ENCODE data around the gene TCP10L. TPM values are rescaled to one million over a fixed set of nuclear protein-coding genes. Genes with fewer than 3 reads are reported as not detected.

TCP10L gene
- total and polyA plus RNA-seq, 2 of the 13 experiments (the other 11 are each of a cell fraction or from before 2014, with no cell fraction given), result 0.90 to 2.4 TPM

DNA sequence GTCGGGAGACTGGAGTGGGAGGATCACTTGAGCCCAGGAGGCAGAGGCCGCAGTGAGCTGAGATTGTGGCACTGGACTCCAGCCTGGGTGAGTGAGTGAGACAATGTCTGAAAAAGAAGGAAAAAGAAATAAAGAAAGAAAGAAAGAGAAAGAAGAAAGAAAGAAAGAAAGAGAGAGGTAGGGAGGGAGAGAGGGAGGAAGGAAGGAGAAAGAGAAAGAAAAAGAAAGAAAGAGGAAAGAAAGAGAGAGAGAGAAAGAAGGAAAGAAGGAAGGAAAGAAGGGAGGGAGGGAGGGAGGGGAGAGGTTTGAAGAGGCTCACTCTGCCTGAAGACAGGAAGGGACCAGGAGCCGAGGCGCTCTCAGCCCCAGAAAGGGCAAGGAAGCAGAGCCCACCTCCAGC lies 4.8 kb upstream of the TCP10L start (continued):
- TF ChIP-seq, protein P1, sequence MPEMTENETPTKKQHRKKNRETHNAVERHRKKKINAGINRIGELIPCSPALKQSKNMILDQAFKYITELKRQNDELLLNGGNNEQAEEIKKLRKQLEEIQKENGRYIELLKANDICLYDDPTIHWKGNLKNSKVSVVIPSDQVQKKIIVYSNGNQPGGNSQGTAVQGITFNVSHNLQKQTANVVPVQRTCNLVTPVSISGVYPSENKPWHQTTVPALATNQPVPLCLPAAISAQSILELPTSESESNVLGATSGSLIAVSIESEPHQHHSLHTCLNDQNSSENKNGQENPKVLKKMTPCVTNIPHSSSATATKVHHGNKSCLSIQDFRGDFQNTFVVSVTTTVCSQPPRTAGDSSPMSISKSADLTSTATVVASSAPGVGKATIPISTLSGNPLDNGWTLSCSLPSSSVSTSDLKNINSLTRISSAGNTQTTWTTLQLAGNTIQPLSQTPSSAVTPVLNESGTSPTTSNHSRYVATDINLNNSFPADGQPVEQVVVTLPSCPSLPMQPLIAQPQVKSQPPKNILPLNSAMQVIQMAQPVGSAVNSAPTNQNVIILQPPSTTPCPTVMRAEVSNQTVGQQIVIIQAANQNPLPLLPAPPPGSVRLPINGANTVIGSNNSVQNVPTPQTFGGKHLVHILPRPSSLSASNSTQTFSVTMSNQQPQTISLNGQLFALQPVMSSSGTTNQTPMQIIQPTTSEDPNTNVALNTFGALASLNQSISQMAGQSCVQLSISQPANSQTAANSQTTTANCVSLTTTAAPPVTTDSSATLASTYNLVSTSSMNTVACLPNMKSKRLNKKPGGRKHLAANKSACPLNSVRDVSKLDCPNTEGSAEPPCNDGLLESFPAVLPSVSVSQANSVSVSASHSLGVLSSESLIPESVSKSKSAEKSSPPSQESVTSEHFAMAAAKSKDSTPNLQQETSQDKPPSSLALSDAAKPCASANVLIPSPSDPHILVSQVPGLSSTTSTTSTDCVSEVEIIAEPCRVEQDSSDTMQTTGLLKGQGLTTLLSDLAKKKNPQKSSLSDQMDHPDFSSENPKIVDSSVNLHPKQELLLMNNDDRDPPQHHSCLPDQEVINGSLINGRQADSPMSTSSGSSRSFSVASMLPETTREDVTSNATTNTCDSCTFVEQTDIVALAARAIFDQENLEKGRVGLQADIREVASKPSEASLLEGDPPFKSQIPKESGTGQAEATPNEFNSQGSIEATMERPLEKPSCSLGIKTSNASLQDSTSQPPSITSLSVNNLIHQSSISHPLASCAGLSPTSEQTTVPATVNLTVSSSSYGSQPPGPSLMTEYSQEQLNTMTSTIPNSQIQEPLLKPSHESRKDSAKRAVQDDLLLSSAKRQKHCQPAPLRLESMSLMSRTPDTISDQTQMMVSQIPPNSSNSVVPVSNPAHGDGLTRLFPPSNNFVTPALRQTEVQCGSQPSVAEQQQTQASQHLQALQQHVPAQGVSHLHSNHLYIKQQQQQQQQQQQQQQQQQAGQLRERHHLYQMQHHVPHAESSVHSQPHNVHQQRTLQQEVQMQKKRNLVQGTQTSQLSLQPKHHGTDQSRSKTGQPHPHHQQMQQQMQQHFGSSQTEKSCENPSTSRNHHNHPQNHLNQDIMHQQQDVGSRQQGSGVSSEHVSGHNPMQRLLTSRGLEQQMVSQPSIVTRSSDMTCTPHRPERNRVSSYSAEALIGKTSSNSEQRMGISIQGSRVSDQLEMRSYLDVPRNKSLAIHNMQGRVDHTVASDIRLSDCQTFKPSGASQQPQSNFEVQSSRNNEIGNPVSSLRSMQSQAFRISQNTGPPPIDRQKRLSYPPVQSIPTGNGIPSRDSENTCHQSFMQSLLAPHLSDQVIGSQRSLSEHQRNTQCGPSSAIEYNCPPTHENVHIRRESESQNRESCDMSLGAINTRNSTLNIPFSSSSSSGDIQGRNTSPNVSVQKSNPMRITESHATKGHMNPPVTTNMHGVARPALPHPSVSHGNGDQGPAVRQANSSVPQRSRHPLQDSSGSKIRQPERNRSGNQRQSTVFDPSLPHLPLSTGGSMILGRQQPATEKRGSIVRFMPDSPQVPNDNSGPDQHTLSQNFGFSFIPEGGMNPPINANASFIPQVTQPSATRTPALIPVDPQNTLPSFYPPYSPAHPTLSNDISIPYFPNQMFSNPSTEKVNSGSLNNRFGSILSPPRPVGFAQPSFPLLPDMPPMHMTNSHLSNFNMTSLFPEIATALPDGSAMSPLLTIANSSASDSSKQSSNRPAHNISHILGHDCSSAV (CRISPR knock-in tag; IDR thresholded peaks at IDR 0.05; ENCODE audit: borderline replicate concordance), result no peak
- TF ChIP-seq ZNF33B (CRISPR knock-in tag; IDR thresholded peaks at IDR 0.05), result no peak
- TF ChIP-seq POLR2AphosphoS5 (IDR thresholded peaks at IDR 0.05; ENCODE audit: low read depth, low read length), result no peak

- CTCF ChIA-PET (ENCODE audit: low intra/inter-chr PET ratio, low total read pairs), result no interaction called here
- intact Hi-C loops (cut with micrococcal nuclease; ENCODE audit: unreplicated experiment), result no loop called here
- 93% methylated on average over 5 of the region's 5 CpGs for WGBS (ENCODE audit: low lambda C conversion rate)
Measured at GRCh38 chr21:32587651-32588050, 2.3 kb upstream of the TCP10L start.

More at GRCh38 chr21:32587651-32588050, 2.3 kb upstream of the TCP10L start:
- Histone ChIP-seq H3K4me3 (replicated peaks in 1 of 3; ENCODE audit: insufficient read depth in 1 of 3, low read depth in 2 of 3, low read length in 3 of 3) (no peak overlapping the region), H3K9me3 (ENCODE audit: low read length) (no peaks in the 10 kb centered on the region), H3K4me2 (ENCODE audit: low read depth, low read length) (no peak overlapping the region), H4K20me1 (ENCODE audit: insufficient read depth, low read length) (no peaks in the 10 kb centered on the region), H3K4me1 (ENCODE audit: insufficient read depth, low read length) (peaks cover 52% of the 10 kb centered on the region), H3K27ac (ENCODE audit: extremely low read length, insufficient read depth, low read length) (no peak overlapping the region), H3K36me3 (replicated peaks in 1 of 2; ENCODE audit: control insufficient read depth in 1 of 2, insufficient read depth in 2 of 2, low read length in 2 of 2) (no peaks in the 10 kb centered on the region), H3K79me2 (ENCODE audit: insufficient read depth, low read length) (no peaks in the 10 kb centered on the region), H2AFZ (ENCODE audit: low read length) (no peak overlapping the region), H3K27me3 (ENCODE audit: control insufficient read depth in 1 of 2, insufficient read depth in 2 of 2, low read length in 2 of 2) (no peaks in the 10 kb centered on the region), H3K9ac (ENCODE audit: insufficient read depth, low read depth, low read length) (no peak overlapping the region)
- POLR2A ChIA-PET, result no interaction called here
- FAIRE-seq (no peak), DNase-seq (ENCODE audit: low spot score) (no peak), ATAC-seq (no peak)
- BruUV-seq (replicated peaks), result no TSS peak
- in situ Hi-C loops (cut with HindIII; ENCODE audit: extremely low pct_ligation_motif_present, low pct_unique_long_range_greater_than_20kb), result no loop called here
- TF ChIP-seq ZNF788 (CRISPR knock-in tag; IDR thresholded peaks at IDR 0.05; ENCODE audit: borderline replicate concordance) (no peak), RAD21 (CRISPR knock-in tag; IDR thresholded peaks at IDR 0.05) (no peak)
- TF ChIP-seq, protein P2, sequence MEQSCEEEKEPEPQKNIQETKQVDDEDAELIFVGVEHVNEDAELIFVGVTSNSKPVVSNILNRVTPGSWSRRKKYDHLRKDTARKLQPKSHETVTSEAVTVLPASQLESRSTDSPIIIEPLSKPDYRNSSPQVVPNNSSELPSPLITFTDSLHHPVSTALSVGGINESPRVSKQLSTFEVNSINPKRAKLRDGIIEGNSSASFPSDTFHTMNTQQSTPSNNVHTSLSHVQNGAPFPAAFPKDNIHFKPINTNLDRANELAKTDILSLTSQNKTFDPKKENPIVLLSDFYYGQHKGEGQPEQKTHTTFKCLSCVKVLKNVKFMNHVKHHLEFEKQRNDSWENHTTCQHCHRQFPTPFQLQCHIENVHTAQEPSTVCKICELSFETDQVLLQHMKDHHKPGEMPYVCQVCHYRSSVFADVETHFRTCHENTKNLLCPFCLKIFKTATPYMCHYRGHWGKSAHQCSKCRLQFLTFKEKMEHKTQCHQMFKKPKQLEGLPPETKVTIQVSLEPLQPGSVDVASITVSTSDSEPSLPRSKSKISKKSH (CRISPR knock-in tag; IDR thresholded peaks at IDR 0.05; ENCODE audit: borderline replicate concordance), result no peak

Data from HepG2 (cell line).